NOMO-1 (cell line): ENCODE measurements around the gene CTNNBIP1.
A peak's percentile ranks its signal among the peaks of the same experiment; 100 is the strongest.

Experiments
- DNase-seq, 2 experiments: peaks; one replicate each; lab custom pipeline; 2025; ENCODE audit not compliant: unreplicated experiment in 2 of 2; lab: John Stamatoyannopoulos, UW

CTNNBIP1 gene

GRCh38 chr1:9859281-9860014, 50.6 kb downstream of the CTNNBIP1 start:
- DNase-seq: no peak

DNA sequence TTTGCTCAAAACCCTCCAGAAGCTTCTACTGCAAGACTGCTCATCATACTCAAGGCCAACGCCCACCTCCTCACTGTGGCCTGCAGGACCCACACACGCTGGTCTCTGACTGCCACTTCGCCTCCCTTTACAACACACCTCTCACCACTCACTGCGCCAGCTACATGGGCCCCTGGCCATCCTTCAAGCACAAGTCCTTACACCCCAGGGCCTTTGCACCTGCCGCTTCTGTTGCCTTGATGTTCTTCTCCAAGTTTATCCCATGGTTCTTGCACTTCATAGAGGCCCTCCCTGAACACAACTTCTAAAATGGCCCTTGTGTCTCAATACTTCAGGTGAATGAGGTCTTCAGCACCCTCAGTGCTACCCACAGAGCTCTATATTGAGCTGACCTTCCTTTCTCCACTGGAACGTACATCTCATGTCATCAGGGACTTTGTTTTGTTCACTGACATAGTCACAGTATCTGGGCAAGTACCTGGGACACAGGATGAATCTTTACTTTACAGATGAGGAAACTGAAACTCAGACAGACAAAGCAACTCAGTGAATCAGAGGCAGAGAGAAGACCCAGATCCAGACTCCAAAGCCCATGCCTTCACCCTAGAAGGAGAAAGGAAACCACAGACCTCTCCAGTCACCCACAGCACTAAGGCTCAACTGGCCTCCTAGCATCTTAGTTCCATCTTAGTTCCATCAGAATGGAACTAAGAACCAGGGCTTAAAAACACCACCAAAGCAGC, 51.6 kb downstream of the CTNNBIP1 start:
- no peak for DNase-seq

DNA sequence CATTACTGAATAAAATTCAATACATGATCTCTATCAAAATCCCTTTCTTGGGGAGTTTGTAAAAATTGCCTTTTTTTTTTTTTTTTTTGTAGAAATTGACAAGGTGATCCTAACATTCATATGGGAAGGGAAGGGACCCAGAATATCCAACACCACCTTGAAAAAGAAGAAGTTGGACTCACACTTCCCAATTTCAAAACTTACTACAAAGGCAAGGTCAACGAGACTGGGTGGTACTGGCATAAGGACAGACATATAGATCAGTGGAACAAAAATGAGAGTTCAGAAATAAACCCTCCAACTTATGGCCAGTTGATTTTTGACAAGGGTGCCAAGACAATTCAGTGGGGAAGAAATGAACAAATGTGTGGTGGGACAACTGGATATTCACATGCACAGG, 54.9 kb downstream of the CTNNBIP1 start:
- peak in 1 of 2 experiments; percentile 24 for DNase-seq

- DNase-seq: no peak
Observed at GRCh38 chr1:9853249-9853595, 56.8 kb downstream of the CTNNBIP1 start.

- no peak for DNase-seq
Observed at GRCh38 chr1:9852410-9853248, 57.4 kb downstream of the CTNNBIP1 start.

GRCh38 chr1:9852004-9852403, 58.1 kb downstream of the CTNNBIP1 start:
- DNase-seq: no peak

DNA sequence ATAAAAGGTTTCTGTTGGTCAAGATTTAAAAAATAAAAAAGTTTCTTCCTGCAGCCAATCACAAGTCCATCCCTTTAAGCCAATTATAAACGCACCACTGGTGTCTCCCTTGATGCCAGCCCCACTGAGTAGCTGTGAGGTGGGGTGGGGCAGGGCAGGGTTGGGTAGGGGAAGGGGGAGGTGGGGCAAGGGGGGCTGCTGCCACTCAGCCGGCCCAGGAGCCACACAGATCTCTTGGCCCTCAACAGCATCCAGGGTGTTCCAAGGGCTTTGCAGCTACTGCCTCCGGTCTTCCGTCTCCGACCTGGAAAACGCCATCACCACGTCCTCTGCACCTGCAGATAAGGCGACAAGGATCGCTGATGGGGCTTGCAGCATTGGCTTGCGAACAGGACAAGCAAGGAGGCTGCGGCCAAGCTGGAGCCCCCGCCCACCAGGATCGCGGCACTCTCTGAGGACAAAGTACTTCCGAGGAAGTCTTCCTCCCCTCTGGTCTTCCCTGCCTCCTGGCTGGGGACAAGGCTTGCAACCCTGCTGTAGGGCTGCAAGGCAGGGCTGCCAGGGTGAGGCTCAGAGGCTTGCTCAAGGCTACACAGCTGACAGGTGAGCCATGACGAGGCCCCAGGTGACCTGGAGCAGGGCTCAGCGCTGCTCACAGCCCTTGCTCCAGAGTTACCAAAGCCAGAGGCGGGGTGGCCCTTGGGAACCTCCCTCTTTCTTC, 59.5 kb downstream of the CTNNBIP1 start:
- no peak for DNase-seq

- DNase-seq: no peak
Observed at GRCh38 chr1:9849691-9850441, 60.2 kb downstream of the CTNNBIP1 start.

DNA sequence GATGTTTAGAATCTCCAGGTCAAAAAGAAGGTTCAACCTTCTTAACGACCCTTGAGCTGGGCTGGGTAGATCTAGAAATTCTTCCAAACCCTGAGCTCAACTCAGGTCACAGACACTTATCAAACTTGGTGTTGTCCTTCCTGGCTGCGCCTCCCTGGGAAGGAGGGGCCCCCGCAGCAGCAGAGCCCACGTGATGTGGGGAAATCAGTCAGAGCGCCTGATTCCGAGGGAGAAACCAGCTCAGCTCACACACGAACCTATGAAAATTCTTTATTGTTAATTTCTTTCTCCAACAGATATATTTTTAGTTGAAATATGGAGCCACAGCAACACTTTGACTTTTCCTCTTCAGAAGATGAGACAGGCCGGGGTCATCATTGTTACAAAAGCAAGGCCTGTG, 62.0 kb downstream of the CTNNBIP1 start:
- no peak for DNase-seq

GRCh38 chr1:9847269-9847668, 62.8 kb downstream of the CTNNBIP1 start:
- DNase-seq: no peak

DNA sequence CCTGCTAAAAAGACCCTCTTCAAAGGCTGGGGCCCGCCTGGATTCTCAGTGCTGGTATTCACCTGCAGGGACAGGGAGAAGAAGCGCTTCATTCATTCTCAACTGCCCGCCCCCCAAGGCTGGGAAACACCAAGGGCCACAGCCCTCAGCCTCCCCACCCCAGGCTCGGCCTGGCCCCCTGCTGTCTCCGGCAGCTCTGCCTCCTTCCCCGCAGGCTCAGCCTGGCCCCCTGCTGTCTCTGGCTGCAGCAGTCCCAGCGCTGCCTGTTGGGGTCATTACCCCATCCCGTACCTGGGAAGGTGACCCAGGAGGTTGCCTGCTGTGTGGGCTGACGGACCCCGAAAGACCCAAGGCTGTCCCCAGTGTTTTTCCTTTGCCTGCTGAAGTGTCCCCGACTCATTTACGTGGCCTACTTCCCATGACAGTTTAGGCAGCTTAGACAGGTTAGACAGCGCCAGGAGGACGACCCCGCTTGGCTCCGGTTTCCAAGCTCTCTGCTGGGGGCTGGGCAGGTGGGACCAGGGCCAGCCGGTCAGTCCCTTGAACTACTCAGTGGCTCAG, 63.4 kb downstream of the CTNNBIP1 start:
- DNase-seq: no peak

DNA sequence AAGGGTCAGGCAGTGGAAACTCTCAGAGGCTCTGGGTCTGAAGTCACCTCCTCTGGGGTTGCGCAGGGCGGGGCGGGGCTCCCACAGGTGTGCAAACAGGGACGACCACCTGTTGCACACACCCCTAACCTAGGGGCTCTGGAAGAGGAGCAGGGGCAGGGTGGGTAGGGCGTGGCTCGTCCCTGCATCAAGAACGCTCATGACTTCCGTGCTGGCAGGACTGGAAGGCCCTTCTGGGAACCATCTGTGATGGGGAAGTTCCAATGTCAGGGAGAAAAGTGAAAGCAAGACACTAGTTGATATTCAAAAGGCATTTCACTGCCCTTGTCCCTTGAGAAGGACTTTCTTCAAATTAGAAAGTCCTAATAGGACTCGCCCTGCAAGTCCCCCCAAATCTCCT, 64.2 kb downstream of the CTNNBIP1 start:
- no peak for DNase-seq

DNA sequence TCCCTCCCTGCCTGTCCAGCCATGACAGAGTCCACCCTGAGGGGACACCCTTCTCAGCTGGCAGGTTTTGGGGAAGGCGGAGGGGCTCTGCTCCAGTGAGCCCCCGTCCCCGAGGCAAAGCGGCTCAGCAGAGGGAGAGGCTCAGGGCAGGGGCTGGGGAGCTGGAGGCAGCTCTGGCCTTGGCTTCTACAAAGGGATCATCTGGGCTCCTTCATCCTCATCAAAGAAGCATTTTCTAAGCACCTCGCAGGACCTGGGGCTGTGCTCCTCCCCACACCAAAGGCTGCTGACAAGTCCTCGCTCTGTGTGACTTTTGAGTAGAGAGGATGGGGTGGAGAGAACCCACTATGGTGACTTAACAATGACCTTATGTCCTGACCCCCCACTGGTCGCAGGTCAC, 65.3 kb downstream of the CTNNBIP1 start:
- DNase-seq: no peak

DNA sequence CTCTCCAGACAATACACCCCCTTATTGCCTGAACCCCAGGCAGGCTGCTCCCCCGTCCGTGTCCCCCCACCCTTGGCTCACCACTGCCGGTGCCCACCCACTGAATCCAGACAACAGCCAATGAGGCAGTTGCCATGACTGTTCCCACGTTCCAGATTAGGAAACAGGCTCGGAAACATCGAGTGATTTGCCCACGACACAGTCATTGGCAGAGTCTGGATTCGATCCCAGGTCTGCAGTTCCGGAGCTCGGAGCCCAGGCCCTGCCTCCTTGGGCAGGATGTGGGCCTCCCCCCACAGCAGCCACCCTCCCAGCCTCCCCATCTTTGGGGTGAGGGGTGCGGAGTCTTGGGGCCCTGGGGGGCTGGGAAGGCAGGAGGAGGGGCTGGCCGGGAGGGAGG, 66.0 kb downstream of the CTNNBIP1 start:
- DNase-seq: no peak

- no peak for DNase-seq
Observed at GRCh38 chr1:9843576-9843945, 66.5 kb downstream of the CTNNBIP1 start.

DNA sequence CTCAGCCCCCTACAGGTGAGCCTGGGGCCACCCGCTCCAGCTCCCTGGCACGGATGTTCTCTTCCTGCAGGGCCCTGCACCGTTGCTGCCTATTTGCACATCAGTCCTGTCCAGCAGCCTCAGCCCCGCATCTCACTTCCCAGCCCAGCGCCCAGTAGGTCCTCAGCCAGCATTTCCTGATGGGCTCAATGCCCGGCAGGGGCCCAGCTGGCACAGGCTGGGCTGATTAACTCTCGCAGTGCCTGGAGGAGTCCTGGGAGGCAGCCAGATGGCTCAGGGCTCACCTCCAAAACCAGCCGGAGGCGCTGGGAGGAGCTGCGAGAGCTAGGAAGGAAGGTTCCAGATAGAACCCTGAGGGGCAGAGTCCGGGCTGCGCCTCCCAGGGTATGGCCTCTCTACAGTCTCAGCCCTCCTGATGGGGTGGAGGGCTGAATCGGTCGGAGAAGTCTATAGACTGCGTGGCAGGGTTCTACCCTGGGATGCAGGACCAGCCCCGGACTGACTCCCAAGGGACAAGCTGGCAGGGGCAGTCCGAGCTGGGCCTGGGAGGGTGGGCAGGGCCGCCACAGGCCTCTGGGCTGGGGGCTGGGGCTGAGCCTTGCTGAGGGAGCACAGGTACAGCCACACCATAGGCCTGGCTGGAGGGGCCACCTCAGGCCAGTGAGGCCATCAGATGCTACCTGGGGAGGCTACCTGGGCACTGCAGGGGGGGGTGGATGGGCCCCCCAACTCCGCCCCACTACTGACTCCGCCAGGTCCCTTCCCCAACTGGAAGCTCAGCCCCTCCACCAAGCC, 67.1 kb downstream of the CTNNBIP1 start:
- no peak for DNase-seq

DNA sequence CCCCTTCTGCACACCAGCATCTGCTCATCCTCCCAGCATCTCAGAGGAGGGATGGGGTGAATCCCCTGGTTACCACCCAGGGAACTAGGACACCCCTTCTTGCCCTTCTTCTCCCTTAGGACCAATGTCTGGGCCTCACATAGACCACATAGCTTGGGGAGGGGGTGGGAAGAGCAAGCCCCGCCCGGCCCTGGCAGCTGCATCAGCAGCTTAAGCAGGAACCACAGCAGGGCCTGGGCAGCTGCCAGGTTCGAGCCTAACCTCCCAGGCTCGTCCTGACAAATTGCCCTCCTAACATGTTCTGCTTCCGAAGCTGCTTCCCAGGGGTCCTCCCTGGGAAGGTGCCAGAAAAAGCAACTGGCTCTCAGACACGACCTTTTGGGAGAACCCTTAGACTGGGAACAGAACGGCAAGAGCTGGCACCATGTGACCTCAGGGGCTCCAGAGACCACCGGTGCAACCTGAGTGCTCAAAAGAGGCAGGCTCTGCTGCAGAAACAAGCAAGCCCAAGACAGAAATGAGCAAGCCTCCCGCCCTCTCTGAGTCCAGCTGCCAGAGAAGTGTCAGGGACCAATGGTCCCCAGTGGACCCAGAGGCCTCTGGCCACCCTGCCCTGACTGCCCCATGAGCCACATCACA, 67.9 kb downstream of the CTNNBIP1 start:
- DNase-seq: no peak

DNA sequence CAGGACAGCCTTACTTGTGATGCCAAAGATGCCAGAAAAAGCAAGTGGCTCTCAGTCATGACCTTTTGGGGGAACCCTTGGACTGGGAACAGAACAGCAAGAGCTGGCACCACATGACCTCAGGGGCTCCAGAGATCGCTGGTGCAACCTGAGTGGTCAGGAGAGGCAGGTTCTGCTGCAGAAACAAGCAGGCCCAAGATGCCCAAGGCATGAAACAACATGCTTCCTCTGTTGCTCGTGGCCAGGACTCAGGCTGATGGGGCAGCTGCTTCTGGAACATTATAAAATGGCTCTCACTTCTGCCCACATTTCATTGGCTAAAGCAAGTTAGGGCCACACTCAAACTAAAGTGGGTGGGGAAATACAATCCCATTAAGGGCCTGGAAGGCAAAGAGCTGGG, 68.6 kb downstream of the CTNNBIP1 start:
- DNase-seq: no peak

GRCh38 chr1:9840176-9840575, 69.9 kb downstream of the CTNNBIP1 start:
- no peak for DNase-seq
